ENCODE results near the gene MYOT.
A peak's percentile ranks its signal among the peaks of the same experiment; 100 is the strongest.

MYOT gene

GRCh38 chr5:137867664-137868063, at the start of gene MYOT:
TSS of gene MYOT (plus strand) at chr5:137867860. CDS start at chr5:137870652, 2,792 bp downstream.
- TF ChIP-seq ZNF565 (CRISPR knock-in tag; conservative IDR thresholded peaks at IDR 0.05; ENCODE audit: low read depth) (no peak), ZC3H10 (CRISPR knock-in tag; IDR thresholded peaks at IDR 0.05) (no peak), OSR1 (CRISPR knock-in tag; IDR thresholded peaks at IDR 0.05) (no peak), ZNF8 (CRISPR knock-in tag; IDR thresholded peaks at IDR 0.05) (no peak), RARB (CRISPR knock-in tag; IDR thresholded peaks at IDR 0.05) (no peak), BACH2 (CRISPR knock-in tag; IDR thresholded peaks at IDR 0.05; ENCODE audit: borderline replicate concordance) (no peak), TOX (CRISPR knock-in tag; IDR thresholded peaks at IDR 0.05; ENCODE audit: borderline replicate concordance) (no peak), SNAI2 (CRISPR knock-in tag; IDR thresholded peaks at IDR 0.05) (no peak), GLIS3 (CRISPR knock-in tag; IDR thresholded peaks at IDR 0.05) (no peak), ESRRG (CRISPR knock-in tag; IDR thresholded peaks at IDR 0.05) (no peak), TSHZ2 (CRISPR knock-in tag; IDR thresholded peaks at IDR 0.05) (no peak), CSDC2 (CRISPR knock-in tag; IDR thresholded peaks at IDR 0.05) (no peak), ZNF70 (CRISPR knock-in tag; IDR thresholded peaks at IDR 0.05) (no peak), ISL1 (CRISPR knock-in tag; IDR thresholded peaks at IDR 0.05) (no peak), POU6F1 (CRISPR knock-in tag; IDR thresholded peaks at IDR 0.05; ENCODE audit: borderline replicate concordance, low read depth) (no peak), ZFP3 (CRISPR knock-in tag; IDR thresholded peaks at IDR 0.05) (no peak), ARNTL (CRISPR knock-in tag; IDR thresholded peaks at IDR 0.05; ENCODE audit: borderline replicate concordance, low read depth) (no peak)
- no peak for ATAC-seq

GRCh38 chr5:137819766-137820165, 47.9 kb upstream of the MYOT start:
- no peak for ATAC-seq
- TF ChIP-seq ZNF565 (CRISPR knock-in tag; conservative IDR thresholded peaks at IDR 0.05; ENCODE audit: low read depth): no peak
- TF ChIP-seq TCF4 (CRISPR knock-in tag; IDR thresholded peaks at IDR 0.05; ENCODE audit: borderline replicate concordance): no peak
- no peak for TF ChIP-seq RARB (CRISPR knock-in tag; IDR thresholded peaks at IDR 0.05)
- TF ChIP-seq PPARA (CRISPR knock-in tag; IDR thresholded peaks at IDR 0.05; ENCODE audit: borderline replicate concordance): no peak
- TF ChIP-seq ZNF70 (CRISPR knock-in tag; IDR thresholded peaks at IDR 0.05): no peak
- no peak for TF ChIP-seq TOX (CRISPR knock-in tag; IDR thresholded peaks at IDR 0.05; ENCODE audit: borderline replicate concordance)

GRCh38 chr5:137822158-137822764, 45.4 kb upstream of the MYOT start:
- TF ChIP-seq POU6F1 (CRISPR knock-in tag; IDR thresholded peaks at IDR 0.05; ENCODE audit: borderline replicate concordance, low read depth) (no peak), PPARA (CRISPR knock-in tag; IDR thresholded peaks at IDR 0.05; ENCODE audit: borderline replicate concordance) (no peak), ISL1 (CRISPR knock-in tag; IDR thresholded peaks at IDR 0.05) (no peak), RARB (CRISPR knock-in tag; IDR thresholded peaks at IDR 0.05) (no peak), ESRRG (CRISPR knock-in tag; IDR thresholded peaks at IDR 0.05) (no peak), TCF4 (CRISPR knock-in tag; IDR thresholded peaks at IDR 0.05; ENCODE audit: borderline replicate concordance) (no peak), ZNF565 (CRISPR knock-in tag; conservative IDR thresholded peaks at IDR 0.05; ENCODE audit: low read depth) (no peak), TOX (CRISPR knock-in tag; IDR thresholded peaks at IDR 0.05; ENCODE audit: borderline replicate concordance) (no peak), CSRNP3 (CRISPR knock-in tag; IDR thresholded peaks at IDR 0.05) (no peak), CSDC2 (CRISPR knock-in tag; IDR thresholded peaks at IDR 0.05) (no peak), SNAI2 (CRISPR knock-in tag; IDR thresholded peaks at IDR 0.05) (no peak), TSHZ2 (CRISPR knock-in tag; IDR thresholded peaks at IDR 0.05) (no peak), CREB5 (CRISPR knock-in tag; IDR thresholded peaks at IDR 0.05; ENCODE audit: low read depth) (no peak)
- ATAC-seq: peak; percentile 94

Data from SK-N-SH treated with all-trans-retinoic acid at 6 μM for 48 hours (cell line).